ENCODE data around the gene FAM107B. TPM values are rescaled to one million over a fixed set of nuclear protein-coding genes. Genes with fewer than 3 reads are reported as not detected.

The FAM107B gene
- total and polyA plus RNA-seq, 7 donors = 12.8 to 111 (median 15.0) TPM

DNA sequence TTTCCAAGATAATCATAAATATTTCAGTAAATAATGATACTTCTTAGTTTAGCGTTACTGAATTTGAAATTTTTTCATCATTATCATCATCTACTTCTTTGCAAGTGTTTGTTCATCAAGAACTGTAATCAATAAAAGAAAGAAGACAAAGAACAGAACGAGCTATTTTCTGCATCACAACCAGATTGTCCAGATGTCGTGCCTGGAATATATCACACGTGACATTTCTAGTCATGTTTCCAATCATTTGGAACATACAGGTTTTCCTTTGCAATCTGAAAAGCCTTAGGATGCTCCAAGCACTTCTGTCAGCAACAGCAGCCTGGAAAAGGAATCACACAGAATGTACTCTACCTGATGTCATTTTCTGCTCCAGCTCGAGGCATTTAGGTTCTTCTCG is 107.4 kb downstream of the FAM107B start:
- Histone ChIP-seq H3K9me3 (no peaks in the 10 kb centered on the region), H3K36me3 (no peaks in the 10 kb centered on the region), H3K27me3 (no peaks in the 10 kb centered on the region), H3K4me1 (peaks cover 0 to 71% (median 62%) of the 10 kb centered on the region in 4 donors), H3K4me3 (no peak overlapping the region), H3K27ac (peak overlapping the region in 3 of 4 donors; percentile 4 to 63 (median 27))
- DNase-seq = no peak
- intact Hi-C loops (cut with DNase I) = loop anchor here (2.0 to 5.0 kb wide), 2 partner anchors 62 to 170 kb away; partner anchors contain the start of genes CDNF, HSPA14 and MSANTD7
- TF ChIP-seq, protein P1, sequence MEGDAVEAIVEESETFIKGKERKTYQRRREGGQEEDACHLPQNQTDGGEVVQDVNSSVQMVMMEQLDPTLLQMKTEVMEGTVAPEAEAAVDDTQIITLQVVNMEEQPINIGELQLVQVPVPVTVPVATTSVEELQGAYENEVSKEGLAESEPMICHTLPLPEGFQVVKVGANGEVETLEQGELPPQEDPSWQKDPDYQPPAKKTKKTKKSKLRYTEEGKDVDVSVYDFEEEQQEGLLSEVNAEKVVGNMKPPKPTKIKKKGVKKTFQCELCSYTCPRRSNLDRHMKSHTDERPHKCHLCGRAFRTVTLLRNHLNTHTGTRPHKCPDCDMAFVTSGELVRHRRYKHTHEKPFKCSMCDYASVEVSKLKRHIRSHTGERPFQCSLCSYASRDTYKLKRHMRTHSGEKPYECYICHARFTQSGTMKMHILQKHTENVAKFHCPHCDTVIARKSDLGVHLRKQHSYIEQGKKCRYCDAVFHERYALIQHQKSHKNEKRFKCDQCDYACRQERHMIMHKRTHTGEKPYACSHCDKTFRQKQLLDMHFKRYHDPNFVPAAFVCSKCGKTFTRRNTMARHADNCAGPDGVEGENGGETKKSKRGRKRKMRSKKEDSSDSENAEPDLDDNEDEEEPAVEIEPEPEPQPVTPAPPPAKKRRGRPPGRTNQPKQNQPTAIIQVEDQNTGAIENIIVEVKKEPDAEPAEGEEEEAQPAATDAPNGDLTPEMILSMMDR (IDR thresholded peaks at IDR 0.05) = no peak
- TF ChIP-seq POLR2AphosphoS5 (IDR thresholded peaks at IDR 0.05) (peak; percentile 92 to 99 (median 98)), POLR2A (IDR thresholded peaks at IDR 0.05) (no peak), EP300 (IDR thresholded peaks at IDR 0.05) (peak in 3 of 4 donors; percentile 7 to 80 (median 51))
- 80 to 90% methylated on average over 6 of the region's 6 CpGs for WGBS, 2 donors

DNA sequence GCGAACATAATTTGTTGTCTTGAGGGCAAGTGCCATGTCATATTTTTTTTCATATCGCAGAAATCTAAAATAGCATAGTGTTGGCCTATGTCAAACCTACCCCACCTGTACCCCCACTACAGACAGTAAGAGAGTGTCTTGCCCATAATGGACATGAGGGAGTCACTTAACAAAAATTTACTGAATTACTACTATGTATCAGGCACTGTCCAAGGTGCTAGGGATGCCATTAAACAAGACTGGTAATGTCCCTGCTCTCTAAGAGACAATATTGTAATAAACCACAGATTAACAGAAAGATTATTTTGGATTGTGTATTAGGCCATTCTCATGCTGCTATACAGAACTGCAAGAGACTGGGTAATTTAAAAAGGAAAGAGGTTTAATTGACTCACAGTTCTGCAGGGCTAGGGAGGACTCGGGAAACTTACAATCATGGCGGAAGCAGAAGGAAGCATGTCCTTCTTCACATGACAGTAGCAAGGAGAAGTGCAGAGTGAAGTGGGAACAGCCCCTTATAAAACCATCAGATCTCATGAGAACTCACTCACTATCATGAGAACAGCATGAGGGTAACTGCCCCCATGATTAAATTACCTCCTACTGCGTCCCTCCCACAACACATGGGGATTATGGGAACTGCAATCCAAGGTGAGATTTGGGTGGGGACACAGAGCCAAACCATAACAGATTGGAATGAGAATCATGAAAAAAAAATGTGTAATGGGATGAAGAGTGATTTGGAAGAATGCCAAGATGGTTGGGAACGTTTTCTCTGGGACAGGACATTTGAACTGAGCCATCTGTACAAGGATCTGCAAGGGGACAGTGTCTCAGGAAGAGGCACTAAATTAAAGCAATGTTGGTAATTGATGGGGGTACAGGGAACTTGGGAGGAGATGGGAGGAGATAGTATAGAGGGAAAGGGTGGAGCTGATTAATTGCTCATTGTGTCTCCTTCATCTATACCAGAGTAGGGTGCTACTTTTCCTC is 108.5 kb downstream of the FAM107B start:
- Histone ChIP-seq H3K27me3 (no peaks in the 10 kb centered on the region), H3K4me1 (peaks cover 0 to 60% (median 52%) of the 10 kb centered on the region in 4 donors), H3K4me3 (no peak overlapping the region), H3K27ac (peak overlapping the region in 2 of 4 donors; percentile 40 to 63), H3K9me3 (no peaks in the 10 kb centered on the region), H3K36me3 (no peaks in the 10 kb centered on the region)
- intact Hi-C loops (cut with DNase I) = loop anchor here (2.0 to 5.0 kb wide), 2 partner anchors 61 to 171 kb away; partner anchors contain the start of genes CDNF, HSPA14 and MSANTD7
- no peak for DNase-seq
- TF ChIP-seq, protein P1 (IDR thresholded peaks at IDR 0.05) = no peak
- TF ChIP-seq POLR2A (IDR thresholded peaks at IDR 0.05) (no peak), POLR2AphosphoS5 (IDR thresholded peaks at IDR 0.05) (no peak), EP300 (IDR thresholded peaks at IDR 0.05) (no peak)
- 82 to 88% methylated on average over 6 of the region's 6 CpGs for WGBS, 2 donors

DNA sequence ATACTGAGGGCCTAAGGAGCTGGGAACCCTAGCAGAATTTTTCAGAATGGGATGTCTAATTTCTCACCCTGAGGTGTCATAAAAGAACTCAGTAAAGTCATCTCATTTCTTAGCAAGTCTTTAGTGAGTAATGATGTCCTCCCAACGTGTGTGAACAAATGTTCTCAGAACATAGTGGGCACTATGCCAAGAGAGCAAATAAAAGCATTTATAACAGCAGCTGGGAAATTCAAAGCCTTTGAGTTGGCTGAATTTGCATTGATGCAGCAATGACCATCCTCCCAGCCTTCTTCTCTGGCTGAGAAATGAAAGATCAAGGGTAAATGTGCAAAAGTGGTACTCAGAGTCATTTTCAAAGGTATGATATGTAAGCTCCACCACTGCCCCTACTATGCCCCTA is 109.4 kb downstream of the FAM107B start:
- Histone ChIP-seq H3K27ac (peak overlapping the region in 2 of 4 donors; percentile 40 to 63), H3K9me3 (no peaks in the 10 kb centered on the region), H3K36me3 (no peaks in the 10 kb centered on the region), H3K4me1 (peaks cover 0 to 51% (median 45%) of the 10 kb centered on the region in 4 donors), H3K4me3 (no peak overlapping the region), H3K27me3 (no peaks in the 10 kb centered on the region)
- no peak for TF ChIP-seq EP300 (IDR thresholded peaks at IDR 0.05)
- TF ChIP-seq POLR2AphosphoS5 (IDR thresholded peaks at IDR 0.05) = peak in 3 of 4 donors; percentile 53 to 61 (median 60)
- no peak for DNase-seq
- 1 to 5% methylated on average over 1 of the region's 1 CpG for WGBS, 2 donors
- intact Hi-C loops (cut with DNase I) = loop anchor here (5.0 kb wide), 1 partner anchor 172 kb away; the partner anchor contains the start of genes CDNF, HSPA14 and MSANTD7

DNA sequence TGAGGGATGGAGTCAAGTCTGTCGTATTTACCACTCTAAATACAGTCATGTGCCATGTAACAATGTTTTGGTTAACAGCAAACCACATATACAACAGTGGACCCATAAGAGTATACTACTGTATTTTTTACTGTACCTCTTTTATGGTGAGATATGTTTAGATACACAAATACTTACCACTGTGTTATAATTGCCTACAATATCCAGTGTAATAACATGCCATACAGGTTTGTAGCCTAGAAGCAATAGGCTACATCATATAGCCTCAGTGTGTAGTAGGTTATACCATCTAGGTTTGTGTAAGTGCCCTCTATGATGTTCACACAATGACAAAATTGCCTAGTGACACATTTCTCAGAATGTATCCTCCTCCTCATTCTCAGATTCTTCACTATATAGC is 110.4 kb downstream of the FAM107B start:
- intact Hi-C loops (cut with DNase I) = no loop called here
- Histone ChIP-seq H3K4me1 (peaks cover 0 to 42% (median 39%) of the 10 kb centered on the region in 4 donors), H3K36me3 (no peaks in the 10 kb centered on the region), H3K9me3 (no peaks in the 10 kb centered on the region), H3K27me3 (no peaks in the 10 kb centered on the region), H3K27ac (no peak overlapping the region), H3K4me3 (no peak overlapping the region)
- 41 to 86% methylated on average over 1 of the region's 1 CpG for WGBS, 2 donors
- no peak for TF ChIP-seq EP300 (IDR thresholded peaks at IDR 0.05)
- TF ChIP-seq POLR2AphosphoS5 (IDR thresholded peaks at IDR 0.05) = no peak
- TF ChIP-seq POLR2A (IDR thresholded peaks at IDR 0.05) = no peak
- TF ChIP-seq, protein P1 (IDR thresholded peaks at IDR 0.05) = no peak
- DNase-seq = no peak

DNA sequence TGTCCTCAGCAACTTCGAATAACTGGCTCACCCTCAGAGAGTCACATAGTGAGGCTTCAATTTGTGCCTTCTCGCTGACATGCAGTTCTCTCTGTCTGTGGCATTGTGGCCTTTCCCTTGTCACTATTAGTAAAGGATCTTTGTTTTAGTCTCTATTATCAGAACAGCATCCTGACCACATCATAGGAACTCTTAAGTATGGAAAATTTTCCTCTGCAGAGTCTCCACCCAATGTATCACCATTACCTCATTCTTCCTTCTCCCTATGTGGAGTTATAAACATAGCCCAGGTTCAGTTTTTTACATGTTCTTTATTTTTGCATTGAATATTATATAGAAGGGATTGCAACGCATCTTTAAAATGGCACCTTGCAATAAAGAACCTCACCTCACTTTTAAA is 112.9 kb downstream of the FAM107B start:
- DNase-seq = no peak
- no peak overlapping the region for H3K27ac ChIP-seq
- no peak overlapping the region for H3K4me3 ChIP-seq
- WGBS, 2 donors = 91 to 95% methylated on average over 3 of the region's 3 CpGs
- no peaks in the 10 kb centered on the region for H3K27me3 ChIP-seq
- H3K9me3 ChIP-seq = no peaks in the 10 kb centered on the region
- peaks cover 0 to 22% (median 20%) of the 10 kb centered on the region in 4 donors for H3K4me1 ChIP-seq
- intact Hi-C loops (cut with DNase I) = no loop called here
- H3K36me3 ChIP-seq = no peaks in the 10 kb centered on the region
- TF ChIP-seq EP300 (IDR thresholded peaks at IDR 0.05) (no peak), POLR2A (IDR thresholded peaks at IDR 0.05) (no peak), POLR2AphosphoS5 (IDR thresholded peaks at IDR 0.05) (no peak)
- TF ChIP-seq, protein P1 (IDR thresholded peaks at IDR 0.05) = no peak
